ENCODE results near the gene CCDC12.

Gene CCDC12

GRCh38 chr3:46897829-46898320, 78.7 kb downstream of the CCDC12 start:
- H3K27me3 ChIP-seq (ENCODE audit: insufficient read depth, poor library complexity, severe bottlenecking): peaks cover 11% of the 10 kb centered on the region
- no peak for DNase-seq (ENCODE audit: low read depth in 1 of 2, low spot score in 1 of 2)

GRCh38 chr3:46897031-46897430, 79.5 kb downstream of the CCDC12 start:
- DNase-seq (ENCODE audit: low read depth in 1 of 2, low spot score in 1 of 2): no peak
- TF ChIP-seq POLR2AphosphoS5 (IDR thresholded peaks at IDR 0.05; ENCODE audit: low read depth) (no peak), REST (IDR thresholded peaks at IDR 0.05; ENCODE audit: insufficient replicate concordance, low read depth) (no peak), SPI1 (IDR thresholded peaks at IDR 0.05; ENCODE audit: borderline replicate concordance, low read depth) (no peak), CTCF (IDR thresholded peaks at IDR 0.05; ENCODE audit: insufficient read depth, low read length) (no peak), GABPA (IDR thresholded peaks at IDR 0.05; ENCODE audit: low read depth) (no peak)
- no peak overlapping the region for H3K27ac ChIP-seq (replicated peaks)
- peaks cover 12% of the 10 kb centered on the region for H3K27me3 ChIP-seq (ENCODE audit: insufficient read depth, poor library complexity, severe bottlenecking)
- H3K4me3 ChIP-seq (replicated peaks; ENCODE audit: insufficient read depth, low read length): no peak overlapping the region

More at GRCh38 chr3:46897829-46898320, 78.7 kb downstream of the CCDC12 start:
- Histone ChIP-seq H3K4me3 (replicated peaks; ENCODE audit: insufficient read depth, low read length) (no peak overlapping the region), H3K27ac (replicated peaks) (no peak overlapping the region)
- TF ChIP-seq POLR2AphosphoS5 (IDR thresholded peaks at IDR 0.05; ENCODE audit: low read depth) (no peak), CTCF (IDR thresholded peaks at IDR 0.05; ENCODE audit: insufficient read depth, low read length) (no peak), GABPA (IDR thresholded peaks at IDR 0.05; ENCODE audit: low read depth) (no peak), SPI1 (IDR thresholded peaks at IDR 0.05; ENCODE audit: borderline replicate concordance, low read depth) (no peak), REST (IDR thresholded peaks at IDR 0.05; ENCODE audit: insufficient replicate concordance, low read depth) (no peak)

GRCh38 chr3:46896386-46896785, 80.2 kb downstream of the CCDC12 start:
- Histone ChIP-seq H3K27ac (replicated peaks) (no peak overlapping the region), H3K27me3 (ENCODE audit: insufficient read depth, poor library complexity, severe bottlenecking) (peaks cover 18% of the 10 kb centered on the region), H3K4me3 (replicated peaks; ENCODE audit: insufficient read depth, low read length) (no peak overlapping the region)
- TF ChIP-seq SPI1 (IDR thresholded peaks at IDR 0.05; ENCODE audit: borderline replicate concordance, low read depth) (no peak), GABPA (IDR thresholded peaks at IDR 0.05; ENCODE audit: low read depth) (no peak), REST (IDR thresholded peaks at IDR 0.05; ENCODE audit: insufficient replicate concordance, low read depth) (no peak), POLR2AphosphoS5 (IDR thresholded peaks at IDR 0.05; ENCODE audit: low read depth) (no peak), CTCF (IDR thresholded peaks at IDR 0.05; ENCODE audit: insufficient read depth, low read length) (no peak)
- no peak for DNase-seq (ENCODE audit: low read depth in 1 of 2, low spot score in 1 of 2)

All from HL-60 (cell line).